Stimulated activated CD8-positive, alpha-beta memory T cell treated with anti-CD3 and anti-CD28 coated beads, Interleukin-15, amount 100 ng/mL, for 48 hours (primary cell): ENCODE measurements around the gene NPIPB2.
A peak's percentile ranks its signal among the peaks of the same experiment; 100 is the strongest.
"Not testable (repeated sequence)": the region's sequence is repeated elsewhere in the genome, so short reads cannot be mapped to it uniquely, and the experiment has no call there.

Source experiments
- DNase-seq, 2 donors: peaks; one replicate each; pipeline ENCODE4 v3.0.0-alpha.2; 2020; ENCODE audit warnings: low read depth in 2 of 2

The NPIPB2 gene

DNA sequence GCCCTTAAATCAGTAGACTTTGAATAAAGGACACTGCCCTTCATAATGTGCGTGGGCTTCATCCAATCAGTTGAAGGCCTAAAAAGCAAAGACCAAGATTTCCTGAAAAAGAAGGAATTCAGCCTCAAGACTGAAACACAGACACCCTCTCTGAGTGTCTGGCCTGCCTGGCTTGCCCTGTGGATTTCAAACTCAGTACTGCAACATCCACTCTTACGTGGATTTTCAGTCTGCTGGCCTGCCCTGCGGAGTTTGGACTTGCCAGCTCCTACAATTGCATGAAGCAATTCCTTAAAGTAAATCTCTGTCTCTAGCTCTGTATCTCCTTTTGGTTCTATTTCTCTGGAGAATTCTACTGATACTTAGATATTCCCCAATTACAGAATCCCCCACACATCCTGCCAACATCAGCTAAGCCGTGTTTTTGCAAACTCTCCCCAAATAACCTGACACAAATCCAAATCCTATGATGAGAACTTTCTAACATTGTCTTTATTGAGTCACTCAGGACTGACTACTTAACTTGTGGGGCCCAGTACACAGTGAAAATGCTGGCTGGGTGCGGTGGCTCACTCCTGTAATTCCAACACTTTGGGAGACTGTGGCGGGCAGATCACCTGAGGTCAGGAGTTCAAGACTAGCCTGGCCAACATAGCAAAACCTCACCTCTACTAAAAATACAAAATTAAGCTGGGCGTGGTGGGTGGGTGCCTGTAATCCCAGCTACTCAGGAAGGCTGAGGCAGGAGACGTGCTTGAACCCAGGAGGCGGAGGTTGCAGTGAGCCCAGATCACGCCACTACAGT lies 15.9 kb upstream of the NPIPB2 start:
- DNase-seq, result no peak

DNA sequence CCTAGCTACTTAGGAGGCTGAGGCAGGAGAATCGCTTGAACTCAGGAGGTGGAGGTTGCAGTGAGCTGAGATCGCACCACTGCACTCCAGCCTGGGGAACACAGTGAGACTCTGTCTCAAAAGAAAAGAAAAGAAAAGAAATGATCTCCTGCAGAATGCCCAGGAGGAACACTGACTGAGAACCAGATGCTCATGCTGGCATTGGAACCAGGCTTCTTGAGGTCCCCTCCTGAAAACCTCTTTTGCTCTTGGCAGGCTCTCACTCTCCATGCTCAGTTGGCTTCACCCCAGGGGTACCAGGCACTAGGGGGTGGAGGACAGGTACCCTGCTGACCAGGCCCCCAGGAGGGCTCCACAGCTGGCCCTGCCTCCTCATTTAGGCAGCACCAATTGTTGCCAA lies 14.7 kb upstream of the NPIPB2 start:
- DNase-seq, result no peak

DNA sequence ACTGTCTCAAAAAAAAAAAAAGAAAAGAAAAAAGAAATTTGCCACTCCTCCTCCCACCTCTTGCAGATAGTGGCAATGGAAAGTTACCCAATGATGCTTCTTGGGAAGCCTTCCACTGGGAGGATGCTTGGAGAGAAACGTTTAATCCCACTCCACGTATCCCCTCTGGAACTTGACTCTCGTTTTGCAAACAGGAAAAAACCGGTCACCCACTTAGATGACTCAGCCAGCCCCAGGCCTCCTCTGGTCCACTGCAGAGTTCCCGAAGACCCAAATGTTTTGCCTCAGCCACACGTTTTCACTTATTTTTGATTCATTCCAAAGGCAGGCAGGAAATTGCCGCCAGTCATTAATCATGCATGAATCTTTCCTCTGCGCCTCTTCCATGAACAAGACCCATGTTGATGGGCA lies 13.9 kb upstream of the NPIPB2 start:
- DNase-seq, result no peak

DNA sequence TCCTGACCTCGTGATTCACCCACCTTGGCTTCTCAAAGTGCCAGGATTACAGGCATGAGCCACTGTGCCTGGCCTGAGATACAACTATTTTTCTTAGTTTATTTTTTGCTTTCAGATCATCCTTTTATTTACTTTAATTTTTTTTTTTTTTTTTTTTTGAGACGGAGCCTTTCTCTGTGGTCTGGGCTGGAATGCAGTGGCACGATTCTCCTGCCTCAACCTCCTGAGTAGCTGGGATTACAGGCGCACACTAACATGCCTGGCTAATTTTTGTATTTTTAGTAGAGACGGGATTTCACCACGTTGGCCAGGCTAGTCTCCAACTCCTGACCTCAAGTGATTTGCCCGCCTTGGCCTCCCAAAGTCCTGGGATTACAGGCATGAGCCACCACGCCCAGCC lies 11.7 kb upstream of the NPIPB2 start:
- DNase-seq, result not testable (repeated sequence)

DNA sequence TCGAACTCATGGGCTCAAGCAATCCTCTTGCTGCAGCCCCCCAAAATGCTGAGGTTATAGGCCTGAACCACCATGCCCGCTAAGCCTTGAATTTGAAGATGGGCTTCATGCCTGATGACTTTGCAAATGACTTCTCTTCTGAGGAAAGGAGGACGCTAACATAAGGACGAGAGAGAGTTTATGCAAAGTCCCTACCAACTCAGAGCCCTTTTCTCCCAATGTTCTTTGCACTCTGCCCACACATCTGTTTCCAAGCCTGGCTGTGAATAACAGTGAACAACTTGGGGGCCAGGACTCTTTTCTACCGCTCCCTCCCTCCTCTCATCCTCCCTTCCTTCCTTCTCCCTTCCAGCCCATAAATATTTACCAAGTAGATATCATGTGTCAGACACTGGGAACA lies 8.5 kb upstream of the NPIPB2 start:
- no peak for DNase-seq

DNA sequence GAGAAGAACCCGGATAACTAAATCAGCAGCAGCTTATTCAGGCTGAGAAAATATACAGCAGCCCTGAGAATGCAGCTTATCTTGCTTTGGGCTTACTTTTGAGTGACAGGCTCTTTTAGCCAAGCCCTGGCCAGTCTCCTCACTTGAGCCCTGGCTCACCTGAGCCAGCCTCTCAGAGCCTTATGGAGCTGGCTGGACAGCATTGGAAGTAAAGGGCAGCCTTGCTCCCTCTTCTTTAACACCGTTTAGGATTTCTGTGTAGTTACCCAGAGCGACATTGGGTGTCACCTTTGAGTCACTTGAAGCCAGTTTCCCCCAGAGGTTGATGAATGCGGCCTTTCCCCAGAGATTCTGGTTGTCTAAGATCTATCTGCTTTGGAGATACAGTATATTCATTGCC lies 7.7 kb upstream of the NPIPB2 start:
- DNase-seq, result no peak

DNA sequence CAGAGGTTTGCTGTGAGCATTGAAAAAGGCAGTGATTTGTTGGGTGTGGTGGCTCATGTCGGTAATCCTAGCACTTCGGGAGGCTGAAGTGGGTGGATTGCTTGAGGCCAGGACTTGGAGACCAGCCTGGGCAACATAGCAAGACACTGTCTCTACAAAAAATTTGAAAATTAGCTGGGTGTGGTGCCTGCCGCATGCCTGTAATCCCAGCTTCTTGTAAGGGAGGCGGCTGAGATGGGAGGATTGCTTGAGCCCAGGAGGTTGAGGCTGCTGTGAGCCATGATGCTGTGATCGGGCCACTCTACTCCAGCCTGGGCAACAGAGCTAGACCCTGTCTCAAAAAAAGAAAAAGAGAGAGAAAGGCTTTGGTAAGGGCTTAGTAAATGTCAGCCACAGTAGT lies 7.0 kb upstream of the NPIPB2 start:
- DNase-seq, result no peak

DNA sequence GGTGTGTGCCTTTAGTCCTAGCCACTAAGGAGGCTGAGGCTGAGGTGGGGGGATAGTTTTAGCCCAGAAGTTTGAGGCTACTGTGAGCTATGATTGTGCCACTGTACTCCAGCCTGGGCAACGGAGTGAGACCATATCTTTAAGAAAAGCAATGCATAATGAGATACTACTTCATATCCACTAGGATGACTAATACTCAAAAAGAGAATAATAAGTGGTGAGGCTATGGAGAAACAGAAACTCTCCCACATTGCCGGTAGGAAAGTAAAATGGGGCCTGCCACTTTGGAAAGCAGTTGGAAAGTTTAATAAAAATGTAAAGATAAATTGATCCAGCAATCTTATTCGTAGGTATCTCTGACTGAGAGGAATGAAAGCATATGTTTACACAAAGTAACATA lies 4.6 kb upstream of the NPIPB2 start:
- DNase-seq, result no peak

DNA sequence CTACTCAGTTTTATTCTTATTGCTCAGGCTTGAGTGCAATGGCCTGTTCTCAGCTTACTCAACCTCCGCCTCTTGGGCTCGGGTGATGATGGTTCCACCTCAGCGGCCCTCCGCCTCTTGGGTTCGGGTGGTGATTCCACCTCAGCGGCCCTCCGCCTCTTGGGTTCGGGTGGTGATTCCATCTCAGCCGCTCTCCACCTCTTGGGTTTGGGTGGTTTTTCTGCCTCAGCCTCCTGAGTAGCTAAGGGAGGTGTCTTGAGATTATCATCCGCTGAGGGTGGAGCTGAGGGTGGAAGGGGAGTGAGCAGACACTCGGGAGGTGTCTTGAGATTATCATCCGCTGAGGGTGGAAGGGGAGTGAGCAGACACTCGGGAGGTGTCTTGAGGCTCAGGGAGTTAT lies 14.5 kb downstream of the NPIPB2 start:
- not testable (repeated sequence) for DNase-seq

DNA sequence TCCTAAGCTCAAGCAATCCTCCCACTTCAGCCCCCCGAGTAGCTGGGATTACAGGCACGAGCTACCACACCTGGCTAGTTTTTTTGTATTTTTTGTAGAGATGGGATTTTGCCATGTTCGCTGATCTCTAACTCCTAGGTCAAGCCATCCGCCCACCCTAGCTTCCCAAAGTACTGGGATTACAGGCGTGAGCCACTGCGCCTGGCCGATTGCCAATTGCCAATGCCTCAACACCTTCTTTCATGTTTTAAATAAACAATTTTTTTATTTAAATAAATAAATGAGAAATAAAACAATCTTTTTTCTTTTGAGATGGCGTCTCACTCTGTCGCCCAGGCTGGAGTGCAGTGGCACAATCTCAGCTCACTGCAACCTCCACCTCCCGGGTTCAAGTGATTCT lies 17.8 kb downstream of the NPIPB2 start:
- DNase-seq, result not testable (repeated sequence)

DNA sequence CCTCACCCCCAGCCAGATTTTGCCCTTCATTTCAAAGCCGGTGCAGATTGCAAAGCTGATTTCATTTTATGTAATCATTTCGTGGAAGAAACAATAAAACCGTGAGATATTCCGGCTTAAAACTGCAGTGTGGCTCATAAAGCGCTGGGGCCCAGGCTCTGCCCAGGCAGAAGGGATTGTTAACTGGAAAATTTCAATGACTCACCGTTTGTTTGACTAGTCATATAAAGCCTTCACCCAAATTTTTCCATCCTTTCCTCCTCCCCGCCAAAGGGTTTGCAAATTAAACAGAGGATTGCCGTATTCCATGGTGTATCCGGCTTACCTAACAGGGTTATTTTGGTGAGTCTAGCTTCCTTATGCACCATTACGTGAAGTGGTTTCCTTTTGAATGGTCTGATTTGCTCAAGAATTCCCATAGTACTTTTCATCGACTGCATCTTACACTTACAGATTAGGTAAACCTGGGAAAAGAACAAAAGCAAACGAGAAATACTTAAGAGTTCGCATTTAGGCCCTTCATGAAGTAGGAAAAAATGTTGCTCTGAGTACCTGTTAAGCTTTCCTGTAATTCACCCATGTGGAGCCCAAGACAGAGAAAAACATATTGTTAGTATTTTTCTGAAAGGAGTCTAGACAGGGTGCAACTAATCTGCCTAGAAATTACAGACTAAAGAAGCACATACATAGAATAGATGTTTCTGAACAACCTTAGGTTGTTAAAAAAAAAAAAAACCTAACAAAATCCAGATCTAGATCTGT lies 25.1 kb downstream of the NPIPB2 start:
- no peak for DNase-seq

DNA sequence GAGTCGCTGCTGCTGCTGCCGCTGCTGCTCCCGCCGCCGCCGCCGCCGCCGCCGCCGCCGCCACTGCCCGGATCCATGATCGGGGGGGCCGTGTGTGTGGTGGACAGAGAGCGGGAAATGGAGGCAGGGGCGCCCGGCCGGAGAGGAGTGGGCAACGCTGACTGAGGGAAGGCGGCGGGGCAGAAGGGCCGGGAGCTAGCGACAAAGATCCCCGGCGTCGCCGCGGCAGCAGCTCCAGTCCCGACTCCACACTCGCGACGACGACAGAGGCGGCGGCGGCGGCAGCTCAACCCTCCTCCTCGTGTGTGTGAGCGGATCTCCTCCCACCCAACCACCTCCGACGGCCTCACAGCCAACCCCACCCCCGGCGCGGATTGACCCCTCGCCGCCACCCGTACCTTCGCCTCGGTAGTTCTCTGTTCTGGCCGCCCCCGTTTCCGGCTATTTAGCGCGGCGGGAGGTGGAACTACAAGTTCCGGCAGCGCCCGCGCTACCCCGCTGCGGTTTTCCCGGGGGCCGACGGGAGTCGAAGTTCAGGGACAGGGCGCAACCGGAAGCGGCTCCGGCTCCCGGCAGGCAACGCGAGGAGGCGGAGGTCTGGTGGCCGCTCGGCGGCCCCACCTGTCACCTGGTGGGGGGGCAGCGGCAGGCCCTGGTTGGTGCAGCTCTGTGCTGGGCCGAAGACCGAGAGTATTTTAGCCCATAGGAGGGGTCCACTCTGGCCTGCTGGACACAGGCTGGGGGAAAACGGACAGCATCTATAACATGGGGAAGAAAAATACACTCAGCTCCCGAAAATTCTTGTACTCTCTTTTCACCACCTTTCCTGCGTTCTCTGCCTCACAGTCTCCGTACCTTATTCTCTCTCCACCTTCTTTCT lies 26.0 kb downstream of the NPIPB2 start, which contains the start of gene GSPT1:
TSS of gene GSPT1 (minus strand) at position 313 of the 880 bp plus-strand sequence. CDS start at position 77, 236 bp downstream.
- DNase-seq, result peak; percentile 99 to 100

DNA sequence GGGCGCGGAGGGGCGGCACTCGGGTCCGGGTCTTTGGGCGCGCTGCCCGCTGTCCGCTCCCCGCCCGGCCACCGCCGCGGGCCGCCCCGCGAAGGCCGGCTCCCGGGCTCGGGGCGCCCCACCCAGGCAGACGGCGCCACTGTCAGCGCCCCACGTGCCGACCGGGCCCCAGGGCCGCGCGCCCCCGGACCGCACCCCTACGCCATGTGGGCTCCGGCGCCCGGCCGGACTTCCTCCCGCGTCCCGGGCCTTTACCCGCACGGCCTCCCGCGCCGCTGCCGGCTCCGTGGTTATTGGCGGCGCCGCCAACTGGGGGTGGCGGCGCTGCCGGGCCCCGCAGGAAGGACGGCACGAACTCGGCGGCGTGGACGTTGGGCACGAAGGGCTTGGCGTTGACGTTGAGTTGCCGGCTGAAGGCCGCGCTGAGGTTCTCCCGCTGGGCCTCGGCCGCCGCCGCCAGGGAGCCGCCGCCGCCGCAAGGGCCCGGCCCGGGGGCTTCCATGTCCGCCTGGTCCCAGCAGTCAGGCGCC lies 26.7 kb downstream of the NPIPB2 start:
- peak; percentile 15 to 20 for DNase-seq

DNA sequence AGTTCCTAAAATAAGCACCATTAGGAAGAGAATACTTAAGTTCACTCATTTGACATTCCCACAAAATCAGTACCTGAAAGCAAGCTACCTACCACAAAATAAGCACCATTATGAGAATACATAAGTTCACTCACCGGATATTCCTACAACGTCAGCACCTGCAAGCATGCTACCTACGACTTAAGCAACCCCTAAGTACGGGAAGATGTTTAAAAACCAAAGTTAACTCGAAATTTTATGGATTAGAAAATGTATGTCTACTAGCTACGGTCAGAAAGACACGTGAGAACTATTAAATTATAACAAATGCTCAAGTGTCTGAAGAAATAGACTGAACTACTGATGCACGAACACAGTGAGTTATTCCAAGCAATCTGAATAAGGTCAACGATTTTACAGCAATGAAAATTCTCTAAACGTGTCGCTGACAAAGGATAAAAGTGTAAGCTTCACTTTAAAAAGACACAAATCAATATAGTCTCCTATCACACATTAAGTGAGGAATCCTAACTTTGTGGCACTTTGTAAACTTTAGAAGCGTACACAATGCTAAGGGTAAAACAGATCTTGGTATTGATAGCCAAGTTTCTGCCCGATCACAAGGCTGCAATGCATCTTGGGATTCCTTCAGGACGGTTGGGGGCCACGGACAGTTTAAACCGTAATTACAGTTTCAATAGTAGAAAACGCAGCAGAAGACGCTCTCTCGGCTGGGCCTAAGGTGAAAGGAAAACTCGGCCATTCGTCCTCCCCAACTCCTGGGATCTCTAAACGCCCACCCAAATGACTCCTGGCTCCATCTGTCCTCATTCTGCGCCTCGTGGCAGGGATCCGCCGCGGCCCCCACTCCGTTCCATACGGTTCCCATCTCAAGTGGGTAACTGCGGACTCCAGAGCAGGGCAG lies 27.4 kb downstream of the NPIPB2 start:
- no peak for DNase-seq

DNA sequence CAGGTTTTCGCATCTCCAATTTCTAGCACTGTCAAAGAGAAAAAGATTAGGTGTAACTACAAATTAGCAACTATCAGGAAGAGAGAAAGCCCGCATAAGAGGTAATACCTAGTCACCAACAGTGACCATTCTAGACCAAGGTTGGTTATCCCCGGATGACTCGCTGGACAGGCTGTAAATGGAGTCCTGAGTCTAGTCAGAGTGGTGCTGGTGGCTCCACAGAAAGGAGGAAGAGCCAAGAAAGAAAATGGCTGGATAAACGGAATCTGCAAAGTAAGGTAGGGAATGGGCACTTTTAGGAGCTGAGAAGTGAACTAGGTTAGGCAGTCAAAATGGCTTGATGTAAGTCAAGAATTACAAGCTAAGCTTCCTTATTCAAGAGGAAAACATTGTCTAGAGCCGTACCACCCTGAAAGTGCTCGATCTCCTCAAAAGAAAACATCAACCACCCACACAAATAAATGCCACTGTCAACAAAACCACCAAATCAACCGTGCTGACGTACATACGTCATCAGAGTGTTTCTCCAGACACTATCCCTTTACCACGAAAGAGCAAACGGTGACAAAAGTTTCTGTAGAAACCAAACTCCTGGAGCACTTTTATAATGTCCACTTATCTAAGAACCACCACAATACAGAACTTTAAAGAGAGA lies 28.3 kb downstream of the NPIPB2 start:
- no peak for DNase-seq

DNA sequence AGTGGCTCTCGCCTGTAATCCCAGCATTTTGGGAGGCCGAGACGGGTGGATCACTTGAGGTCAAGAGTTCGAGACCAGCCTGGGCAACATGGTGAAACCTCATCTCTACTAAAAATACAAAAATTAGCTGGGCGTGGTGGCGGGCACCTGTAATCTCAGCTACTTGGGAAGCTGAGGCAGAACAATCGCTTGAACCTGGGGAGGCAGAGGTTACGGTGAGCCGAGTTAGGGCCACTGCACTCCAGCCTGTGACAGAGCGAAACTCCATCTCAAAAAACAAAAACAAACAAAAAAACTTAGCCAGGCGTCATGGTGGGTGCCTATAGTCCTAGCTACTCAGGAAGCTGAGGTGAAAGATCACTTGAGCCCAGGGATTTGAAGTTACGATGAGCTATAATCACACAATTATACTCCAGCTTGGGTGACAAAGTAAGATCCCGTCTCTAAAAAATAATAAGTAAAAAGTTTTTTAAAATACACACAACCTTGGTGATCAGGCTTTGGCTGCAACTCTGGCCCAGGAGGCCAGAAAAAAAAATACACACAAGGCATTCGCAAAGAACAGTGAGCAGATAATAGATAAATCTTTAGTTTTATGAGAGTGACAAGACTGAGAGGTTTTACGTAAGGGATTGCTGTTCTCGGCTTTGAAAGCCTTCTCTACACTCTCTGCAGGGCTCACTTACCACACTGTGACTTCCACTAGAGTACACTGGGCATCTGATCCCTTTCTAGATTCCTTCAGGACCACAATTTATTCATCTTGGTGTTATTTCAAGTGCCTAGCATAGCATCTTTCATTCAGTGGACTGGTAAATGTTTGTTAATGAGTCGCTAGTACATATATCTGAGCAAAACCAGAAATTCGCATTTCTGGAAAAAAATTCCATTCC lies 31.9 kb downstream of the NPIPB2 start:
- no peak for DNase-seq

DNA sequence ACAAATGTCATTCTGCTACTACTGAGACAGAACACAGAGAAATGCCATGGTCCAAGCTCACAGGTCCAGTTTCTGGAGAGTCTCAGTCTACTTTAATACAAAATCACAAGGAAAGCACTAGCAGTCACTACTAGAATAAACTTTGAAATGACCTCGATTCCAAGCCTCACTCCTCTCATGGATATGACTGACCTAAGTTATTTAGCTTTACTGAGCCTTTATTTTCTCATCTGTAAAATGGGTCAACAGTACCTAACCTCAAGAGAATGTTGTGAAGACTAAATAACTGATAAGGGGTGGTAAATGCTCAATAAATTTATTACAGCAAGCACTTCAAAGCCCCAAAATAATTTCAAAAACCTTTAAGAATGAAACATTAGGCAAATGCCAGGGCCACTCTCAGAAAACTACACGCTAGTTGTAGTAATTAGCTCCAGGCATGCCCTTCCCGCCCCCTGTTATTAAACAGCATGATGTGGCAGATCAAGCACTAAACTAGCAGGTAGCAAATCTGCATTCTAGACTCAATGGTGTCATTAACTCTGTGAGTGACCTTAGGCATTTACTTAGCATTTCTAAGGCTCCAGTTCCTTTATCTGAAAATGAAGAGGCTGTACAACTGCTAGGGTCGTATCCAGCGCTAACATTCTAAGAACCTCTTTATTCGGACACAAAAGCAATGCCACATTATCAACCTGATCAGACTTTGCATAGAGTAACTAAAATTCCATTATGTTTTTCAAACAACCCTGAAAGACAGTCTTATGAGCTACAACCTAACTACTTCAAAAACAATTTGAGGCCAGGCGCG lies 34.5 kb downstream of the NPIPB2 start:
- no peak for DNase-seq

DNA sequence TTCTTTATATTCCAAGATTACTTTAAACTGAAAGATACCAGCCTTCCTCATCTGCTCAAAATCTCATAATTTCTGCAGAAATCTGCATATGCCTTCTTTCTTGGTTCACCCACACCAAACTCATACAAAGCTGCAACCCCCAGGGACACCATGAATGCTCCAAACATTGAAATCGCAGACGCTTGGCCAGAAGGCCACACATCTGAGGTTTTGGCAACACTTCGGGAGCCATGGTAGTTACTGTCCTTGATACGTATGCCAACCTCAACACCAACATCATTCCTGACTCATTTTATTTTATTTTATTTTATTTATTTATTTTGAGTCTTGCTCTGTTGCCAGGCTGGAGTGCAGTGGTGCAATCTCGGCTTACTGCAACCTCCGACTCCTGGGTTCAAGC lies 37.9 kb downstream of the NPIPB2 start:
- no peak for DNase-seq
